B cell (primary cell): Measurements from ENCODE around the gene KMT2C. TPM values are rescaled to one million over a fixed set of nuclear protein-coding genes. Genes with fewer than 3 reads are reported as not detected.

Experiments used
- ATAC-seq: fragments of 200-7000 bp; cut with Tn5 transposase; one replicate; pipeline ENCODE4 v1.10.0; 2021; ENCODE audit warnings: low read depth, mild to moderate bottlenecking, moderate number of reproducible peaks, moderate library complexity
- CTCF ChIA-PET: fragments of 350-600 bp; sonication (Branson Sonifier 250); formaldehyde crosslinking; loops from one replicate; lab custom pipeline; 2021; ENCODE audit warnings: antibody characterized with exemption, inconsistent platforms; lab: Charles Lee
- POLR2A ChIA-PET: fragments of 350-600 bp; sonication (Branson Sonifier 250); formaldehyde crosslinking; loops from one replicate; lab custom pipeline; 2021; ENCODE audit warnings: antibody characterized with exemption; lab: Charles Lee
- DNase-seq: peaks from one replicate; pipeline ENCODE4 v3.0.0; 2013
- H2AFZ ChIP-seq: 2 replicates; pipeline ENCODE4 v1.6.1; 2012; ENCODE audit warnings: mild to moderate bottlenecking, low read depth, low read length; ENCODE audit not compliant: insufficient read depth, poor library complexity, severe bottlenecking
- H3K27ac ChIP-seq, 2 donors: 1 replicate in 1 of 2; 2 replicates in 1 of 2; pipeline ENCODE4 v1.5.1; 2012 to 2013; ENCODE audit warnings: low read length in 2 of 2, mild to moderate bottlenecking in 2 of 2, moderate library complexity in 1 of 2
- H3K27me3 ChIP-seq, 4 experiments: fragments of 200-600 bp in 1 of 4; sonication (generic) in 1 of 4; replicated peaks in 1 of 4; 1 replicate in 2 of 4; 2 replicates in 2 of 4; pipeline versions ENCODE4 v1.6.1 to v1.7.0; 2013 to 2016; ENCODE audit warnings: low read length in 3 of 4, mild to moderate bottlenecking in 2 of 4, mixed read lengths in 1 of 4, moderate library complexity in 1 of 4; ENCODE audit not compliant: insufficient read depth in 4 of 4, control insufficient read depth in 3 of 4; ENCODE audit errors: control extremely low read depth in 1 of 4
- H3K36me3 ChIP-seq, 2 experiments: replicated peaks in 1 of 2; 1 replicate in 1 of 2; 2 replicates in 1 of 2; pipeline versions ENCODE4 v1.6.1 to v1.7.1; 2013; ENCODE audit warnings: low read length in 1 of 2; ENCODE audit not compliant: insufficient read depth in 2 of 2, control insufficient read depth in 1 of 2; ENCODE audit errors: control extremely low read depth in 1 of 2, extremely low read depth in 1 of 2
- H3K4me1 ChIP-seq, 2 donors: fragments of 200-600 bp in 1 of 2; sonication (generic) in 1 of 2; 1 replicate in 1 of 2; 2 replicates in 1 of 2; pipeline versions ENCODE4 v1.5.1 to v1.6.1; 2013 to 2017; ENCODE audit warnings: low read length in 2 of 2; ENCODE audit not compliant: control insufficient read depth in 2 of 2, insufficient read depth in 2 of 2
- H3K4me2 ChIP-seq: replicated peaks from 2 replicates; pipeline ENCODE3; 2012; ENCODE audit warnings: mild to moderate bottlenecking, low read depth, low read length; ENCODE audit not compliant: poor library complexity, severe bottlenecking
- H3K4me3 ChIP-seq, 5 experiments: fragments of 200-600 bp in 1 of 5; sonication (generic) in 1 of 5; 1 replicate in 3 of 5; 2 replicates in 2 of 5; pipeline versions ENCODE4 v1.5.1 to v1.7.0; 2011 to 2016; ENCODE audit warnings: low read length in 4 of 5, mild to moderate bottlenecking in 4 of 5, low read depth in 2 of 5, control low read depth in 1 of 5, moderate library complexity in 1 of 5; ENCODE audit not compliant: insufficient read depth in 1 of 5; ENCODE audit errors: control extremely low read depth in 1 of 5, extremely low read depth in 1 of 5
- H3K79me2 ChIP-seq: fragments of 200-600 bp; sonication (generic); one replicate; pipeline ENCODE4 v1.6.0; 2016; ENCODE audit warnings: low read length; ENCODE audit not compliant: control insufficient read depth, insufficient read depth
- H3K9ac ChIP-seq: fragments of 200-600 bp; sonication (generic); 2 replicates; pipeline ENCODE4 v1.6.1; 2017; ENCODE audit warnings: mild to moderate bottlenecking, low read length, moderate library complexity
- H3K9me3 ChIP-seq, 3 donors: one replicate each; pipeline versions ENCODE4 v1.6.1 to v1.7.1; 2013; ENCODE audit warnings: low read length in 2 of 3; ENCODE audit not compliant: control insufficient read depth in 2 of 3, insufficient read depth in 1 of 3; ENCODE audit errors: control extremely low read depth in 1 of 3
- H4K20me1 ChIP-seq: 2 replicates; pipeline ENCODE4 v1.6.0; 2012; ENCODE audit warnings: mild to moderate bottlenecking, low read length; ENCODE audit not compliant: insufficient read depth, control insufficient read depth, poor library complexity, severe bottlenecking
- H3K27ac Mint-ChIP-seq: one replicate; pipeline ENCODE4 v1.8.0; 2021; ENCODE audit warnings: mixed read lengths
- H3K27me3 Mint-ChIP-seq: one replicate; pipeline ENCODE4 v1.8.0; 2021; ENCODE audit warnings: mixed read lengths
- H3K4me1 Mint-ChIP-seq: one replicate; pipeline ENCODE4 v1.8.0; 2021; ENCODE audit warnings: mixed read lengths
- H3K4me3 Mint-ChIP-seq: one replicate; pipeline ENCODE4 v1.8.0; 2021; ENCODE audit warnings: mixed read lengths
- H3K9me3 Mint-ChIP-seq: one replicate; pipeline ENCODE4 v1.8.0; 2022; ENCODE audit warnings: mixed read lengths; ENCODE audit not compliant: insufficient read depth
- CTCF ChIP-seq: fragments of 200-600 bp; IDR thresholded peaks from one replicate; pipeline ENCODE4 v1.8.0; 2022; ENCODE audit warnings: antibody characterized with exemption, mild to moderate bottlenecking
- EZH2 ChIP-seq: IDR thresholded peaks from 2 replicates; pipeline ENCODE4 v1.6.1; 2012; ENCODE audit warnings: borderline replicate concordance, low read depth, mild to moderate bottlenecking, moderate library complexity, low read length; ENCODE audit not compliant: insufficient read depth, poor library complexity, severe bottlenecking
- WGBS: methylation state at CpG from one replicate; pipeline ENCODE4 v1.1.5; 2013; ENCODE audit warnings: missing lambda C conversion rate; ENCODE audit not compliant: insufficient coverage; 5-methylcytosine and 5-hydroxymethylcytosine counted together
- intact Hi-C: fragments of 100-400 bp; cut with micrococcal nuclease; formaldehyde crosslinking; loops from one replicate; pipeline ENCODE4 v1.10.0; 2022
- polyA plus RNA-seq: library from polyadenylated mRNA; depleted of rRNA; stranded (reverse); fragments of >200 nt; gene quantifications from 2 replicates; pipeline ENCODE4 v1.2.3, GENCODE V29; 2012
- total RNA-seq, 2 donors: library from RNA; stranded (reverse); fragments of 120-200 nt in 1 of 2; gene quantifications; 1 replicate in 1 of 2; 2 replicates in 1 of 2; pipeline versions ENCODE4 v1.2.3 to v1.2.4, GENCODE V29; 2013 to 2022

KMT2C gene
- total and polyA plus RNA-seq, 2 donors (not counting 1 experiment from before 2014, with no cell fraction given): 14.9 to 171 TPM

DNA sequence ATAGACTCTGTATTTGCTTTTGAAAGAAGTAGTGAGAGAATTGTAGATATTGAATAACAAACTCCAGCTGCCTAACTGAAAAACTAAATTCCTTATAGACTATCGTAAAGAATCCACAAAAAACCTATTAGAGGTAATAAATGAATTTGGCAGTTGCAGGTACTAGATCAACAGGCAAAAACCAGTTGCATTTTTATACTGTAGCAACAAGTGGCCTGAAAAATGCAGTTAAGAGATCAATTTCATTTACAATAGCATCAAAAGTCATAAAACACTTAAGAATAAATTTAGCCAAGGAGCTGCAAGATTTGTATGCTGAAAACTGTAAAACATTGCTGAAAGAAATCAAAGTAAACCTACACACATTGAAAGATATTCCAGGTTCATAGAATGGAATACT lies 340.0 kb downstream of the KMT2C start:
- Histone ChIP-seq H3K27me3 (no peaks in the 10 kb centered on the region), H3K36me3 (peaks cover 0 to 3% of the 10 kb centered on the region in 2 experiments), H2AFZ (no peak overlapping the region), H3K4me1 (no peaks in the 10 kb centered on the region), H3K79me2 (peaks cover 4% of the 10 kb centered on the region), H3K9me3 (no peaks in the 10 kb centered on the region), H3K27ac (no peak overlapping the region), H3K4me2 (no peak overlapping the region), H3K4me3 (no peak overlapping the region), H4K20me1 (no peaks in the 10 kb centered on the region), H3K9ac (no peak overlapping the region)
- Mint-ChIP-seq H3K4me3 (no peak overlapping the region), H3K27ac (no peak overlapping the region), H3K4me1 (no peaks in the 10 kb centered on the region), H3K9me3 (no peaks in the 10 kb centered on the region), H3K27me3 (no peaks in the 10 kb centered on the region)
- DNase-seq: no peak
- ATAC-seq: no peak
- ChIA-PET POLR2A (no interaction called here), CTCF (no interaction called here)
- TF ChIP-seq EZH2 (no peak), CTCF (no peak)
- intact Hi-C loops: no loop called here
- no CpG with 5 or more reads among the region's 1 CpG for WGBS

DNA sequence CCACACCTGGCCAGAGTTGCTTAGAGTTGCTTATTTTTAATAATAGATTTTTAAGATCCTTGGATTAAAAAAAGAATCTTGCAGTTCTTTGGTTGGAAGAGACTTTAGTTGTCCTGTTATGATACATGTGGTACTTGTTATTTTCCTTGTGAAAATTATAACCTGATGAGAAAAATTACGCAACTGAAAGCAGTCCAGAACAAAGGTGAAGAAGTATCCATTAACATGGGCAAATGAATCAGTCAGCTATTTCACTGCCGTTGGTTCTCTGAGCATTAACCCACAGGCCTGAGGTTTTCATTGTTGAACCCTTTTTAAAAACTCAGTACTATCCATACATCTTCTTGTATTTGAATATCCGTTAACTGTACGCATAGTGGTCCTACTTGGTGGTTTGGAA lies 342.1 kb downstream of the KMT2C start:
- 100% methylated on average over 2 of the region's 4 CpGs for WGBS
- Histone ChIP-seq H3K4me3 (no peak overlapping the region), H3K9ac (no peak overlapping the region), H3K27ac (no peak overlapping the region), H3K4me1 (no peaks in the 10 kb centered on the region), H3K79me2 (peaks cover 4% of the 10 kb centered on the region), H3K4me2 (no peak overlapping the region), H2AFZ (no peak overlapping the region), H3K9me3 (peaks cover 0 to 7% (median 7%) of the 10 kb centered on the region in 3 donors), H4K20me1 (no peaks in the 10 kb centered on the region), H3K27me3 (no peaks in the 10 kb centered on the region), H3K36me3 (no peaks in the 10 kb centered on the region)
- DNase-seq (no peak), ATAC-seq (no peak)
- H3K27ac Mint-ChIP-seq: no peak overlapping the region
- H3K9me3 Mint-ChIP-seq: no peaks in the 10 kb centered on the region
- intact Hi-C loops: no loop called here
- no peak for TF ChIP-seq EZH2
- no peak for TF ChIP-seq CTCF
- ChIA-PET CTCF (no interaction called here), POLR2A (no interaction called here)
- no peak overlapping the region for H3K4me3 Mint-ChIP-seq
- no peaks in the 10 kb centered on the region for H3K27me3 Mint-ChIP-seq
- no peaks in the 10 kb centered on the region for H3K4me1 Mint-ChIP-seq
